ENCODE data around the gene ADARB2. TPM values are rescaled to one million over a fixed set of nuclear protein-coding genes. Genes with fewer than 3 reads are reported as not detected.

ADARB2 gene
- total RNA-seq, 2 experiments from 2014 or later: not detected

DNA sequence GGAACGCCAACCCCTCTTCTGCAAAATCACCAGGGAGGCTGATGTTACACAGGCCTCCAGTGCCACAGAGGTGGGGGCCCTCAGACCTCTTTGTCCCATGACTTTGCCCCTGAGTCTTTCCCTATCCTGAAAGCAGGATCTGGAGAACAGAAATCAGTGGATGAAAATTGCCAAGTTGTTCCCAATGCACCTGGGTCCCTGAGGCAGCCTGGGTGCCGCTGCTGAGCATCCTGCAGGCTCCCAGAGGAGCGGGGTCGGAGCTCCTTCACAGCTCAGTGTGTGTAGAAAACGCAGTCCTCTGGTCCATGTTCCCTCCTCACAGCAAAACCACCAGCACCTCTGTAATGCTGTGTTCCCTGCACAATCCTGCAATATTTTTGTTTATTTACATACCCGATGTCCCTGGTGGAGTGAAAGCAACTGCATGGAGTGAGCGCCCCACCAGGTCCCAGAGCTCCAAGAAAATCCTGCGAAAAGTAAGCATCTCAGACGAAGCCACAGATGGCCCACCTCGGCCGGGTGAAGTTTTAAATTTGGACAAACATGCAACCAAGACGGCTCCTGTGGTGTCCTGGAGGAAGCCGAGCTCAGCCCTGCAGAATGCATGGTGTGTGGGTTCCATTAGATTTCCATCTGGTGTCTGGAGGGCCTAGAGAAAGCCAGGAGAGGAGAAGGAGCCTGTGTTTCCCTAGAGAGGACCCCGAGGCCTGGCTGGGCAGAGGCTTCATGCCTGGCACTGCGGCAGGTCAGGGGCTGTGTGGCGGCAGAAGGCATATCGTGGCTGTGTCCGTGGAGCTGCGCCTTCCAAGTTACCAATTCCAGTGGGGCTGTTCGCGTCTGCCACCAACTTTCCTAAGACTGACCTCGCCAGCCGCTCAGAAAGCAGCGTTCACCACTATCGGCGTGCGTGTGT, 445.9 kb downstream of the ADARB2 start:
- Mint-ChIP-seq H3K4me1 (peaks cover 4% of the 10 kb centered on the region), H3K9me3 (no peaks in the 10 kb centered on the region), H3K36me3 (no peaks in the 10 kb centered on the region), H3K27me3 (peaks cover 16% of the 10 kb centered on the region), H3K4me3 (no peak overlapping the region), H3K27ac (no peak overlapping the region)
- no peak for DNase-seq

DNA sequence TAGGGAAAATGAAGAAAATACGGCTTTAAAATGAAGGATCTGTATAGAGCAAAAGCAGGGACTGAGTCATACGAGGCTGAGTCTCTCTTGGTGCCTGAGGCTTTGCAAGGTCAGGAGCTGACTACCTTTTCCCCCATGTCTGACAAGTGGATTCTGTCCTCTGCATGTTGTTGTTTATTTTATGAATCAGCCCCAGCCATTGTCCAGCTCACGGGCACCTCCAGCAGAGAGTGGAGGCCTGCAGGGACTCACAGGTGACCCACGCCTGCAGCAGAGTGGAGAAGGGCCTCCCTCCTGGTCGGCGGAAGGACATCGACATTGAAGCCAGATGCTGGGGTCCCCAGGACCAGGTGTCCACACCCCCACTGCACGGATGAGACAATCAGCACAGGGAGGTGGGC, 447.3 kb downstream of the ADARB2 start:
- Mint-ChIP-seq H3K27me3 (peaks cover 16% of the 10 kb centered on the region), H3K27ac (no peak overlapping the region)
- DNase-seq: no peak

DNA sequence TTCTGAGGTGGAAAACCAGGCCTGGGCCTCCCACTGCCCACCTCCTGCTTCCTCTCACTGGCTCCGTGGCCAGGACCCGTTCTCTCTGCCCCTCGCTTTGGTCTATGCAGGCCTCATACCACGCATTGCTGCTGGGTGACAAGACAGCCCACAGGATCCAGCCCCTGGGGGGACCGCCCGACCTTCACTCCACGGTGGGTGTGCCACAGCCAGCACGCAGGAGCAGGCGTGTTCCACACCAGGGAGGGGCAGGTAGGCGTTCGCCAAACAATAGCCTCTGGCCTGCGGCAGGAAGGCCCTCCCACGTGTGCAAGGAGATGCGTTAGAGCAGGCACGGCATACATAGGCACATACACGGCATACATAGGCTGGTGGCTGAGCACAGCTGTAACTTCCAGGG, 447.7 kb downstream of the ADARB2 start:
- H3K27me3 Mint-ChIP-seq: peaks cover 16% of the 10 kb centered on the region
- H3K4me1 Mint-ChIP-seq: peaks cover 4% of the 10 kb centered on the region
- no peak overlapping the region for H3K4me3 Mint-ChIP-seq
- no peaks in the 10 kb centered on the region for H3K9me3 Mint-ChIP-seq
- H3K36me3 Mint-ChIP-seq: no peaks in the 10 kb centered on the region
- DNase-seq: no peak
- H3K27ac Mint-ChIP-seq: no peak overlapping the region

More for the DNA sequence above, 447.3 kb downstream of the ADARB2 start:
- peaks cover 4% of the 10 kb centered on the region for H3K4me1 Mint-ChIP-seq
- no peaks in the 10 kb centered on the region for H3K36me3 Mint-ChIP-seq
- H3K9me3 Mint-ChIP-seq: no peaks in the 10 kb centered on the region
- no peak overlapping the region for H3K4me3 Mint-ChIP-seq

DNA sequence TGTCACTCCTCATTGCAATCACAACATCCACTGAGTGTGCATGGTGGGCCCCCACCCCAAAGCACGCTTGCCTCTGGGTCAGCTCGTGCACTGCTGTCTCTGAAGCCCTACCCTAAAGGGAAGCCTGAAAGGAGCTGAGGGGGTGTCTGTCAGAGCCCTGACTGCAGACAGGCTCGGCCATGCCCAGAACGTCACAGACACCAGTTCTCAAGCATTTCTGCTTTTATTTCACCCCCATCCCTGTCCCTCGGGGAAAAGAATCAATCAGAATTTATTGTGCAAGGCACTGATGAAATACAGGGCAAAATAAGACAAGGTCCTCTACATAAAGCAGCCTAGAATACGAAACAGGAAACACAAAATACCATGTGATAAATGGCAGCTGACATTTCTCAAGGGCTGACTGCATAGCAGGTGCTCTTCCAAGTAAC, 449.3 kb downstream of the ADARB2 start:
- H3K9me3 Mint-ChIP-seq: no peaks in the 10 kb centered on the region
- no peak for DNase-seq
- no peak overlapping the region for H3K27ac Mint-ChIP-seq
- H3K4me3 Mint-ChIP-seq: no peak overlapping the region
- peaks cover 4% of the 10 kb centered on the region for H3K4me1 Mint-ChIP-seq
- H3K36me3 Mint-ChIP-seq: no peaks in the 10 kb centered on the region
- H3K27me3 Mint-ChIP-seq: peaks cover 6% of the 10 kb centered on the region

DNA sequence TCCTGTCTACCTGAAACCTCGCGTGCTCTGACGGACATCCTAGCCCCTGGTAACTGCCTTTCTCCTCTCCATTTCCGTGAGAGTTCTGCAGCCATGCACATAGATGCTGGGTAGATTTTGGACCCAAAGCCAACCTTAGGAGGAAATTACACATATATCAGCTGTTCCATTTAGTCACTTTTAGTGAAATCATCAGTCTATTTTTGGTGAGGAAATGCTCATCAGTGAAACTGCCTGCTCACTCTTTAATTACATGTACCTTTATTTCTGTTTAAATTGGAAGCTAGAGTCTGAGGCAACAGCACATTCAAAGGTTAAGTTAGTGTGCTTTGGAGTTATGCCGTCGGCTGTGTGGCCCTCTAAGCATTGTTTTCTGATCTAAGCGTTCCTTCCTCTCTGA, 449.8 kb downstream of the ADARB2 start:
- Mint-ChIP-seq H3K9me3 (no peaks in the 10 kb centered on the region), H3K4me1 (peaks cover 4% of the 10 kb centered on the region), H3K4me3 (no peak overlapping the region), H3K36me3 (no peaks in the 10 kb centered on the region), H3K27me3 (peaks cover 3% of the 10 kb centered on the region), H3K27ac (no peak overlapping the region)
- no peak for DNase-seq

DNA sequence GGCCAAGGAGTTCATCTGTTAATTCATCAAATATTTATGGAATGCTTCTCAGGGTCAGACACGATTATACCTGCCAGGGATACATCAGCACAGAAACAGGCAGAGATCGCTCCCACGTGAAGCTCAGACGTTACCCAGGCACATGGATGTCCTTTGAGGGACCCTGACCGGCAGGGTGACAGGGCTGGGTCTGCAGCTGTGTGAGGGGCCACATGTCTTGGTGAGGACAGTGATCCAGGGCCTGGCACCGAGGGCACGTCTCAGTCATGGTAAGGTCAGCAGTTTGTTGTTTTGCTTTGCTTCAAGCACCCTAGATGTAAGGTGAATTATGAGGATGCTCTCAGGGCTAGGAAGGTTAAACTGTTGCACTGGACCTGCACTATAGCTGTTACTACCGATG, 453.2 kb downstream of the ADARB2 start:
- Mint-ChIP-seq H3K4me3 (no peak overlapping the region), H3K27ac (no peak overlapping the region), H3K9me3 (no peaks in the 10 kb centered on the region), H3K27me3 (no peaks in the 10 kb centered on the region), H3K36me3 (no peaks in the 10 kb centered on the region), H3K4me1 (peaks cover 4% of the 10 kb centered on the region)
- no peak for DNase-seq

DNA sequence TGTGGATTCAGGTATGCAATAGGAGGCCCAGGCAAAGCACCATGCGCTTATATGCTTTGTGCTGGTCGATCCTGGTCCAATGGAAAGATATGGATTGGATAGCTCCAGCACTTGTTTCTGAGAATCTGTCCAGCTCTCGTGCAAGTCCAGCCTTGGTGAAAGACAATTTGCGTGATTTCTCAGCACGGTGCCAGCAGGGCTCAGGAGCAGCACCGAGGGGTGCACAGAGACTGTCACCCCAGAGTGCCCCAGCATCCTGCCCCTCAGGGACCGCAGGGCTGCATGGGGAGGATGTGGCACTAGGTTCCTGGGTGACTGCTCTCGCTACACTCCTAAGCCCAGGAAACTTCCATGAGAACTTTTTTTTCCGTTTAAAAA, 455.9 kb downstream of the ADARB2 start:
- Mint-ChIP-seq H3K4me3 (no peak overlapping the region), H3K4me1 (no peaks in the 10 kb centered on the region), H3K27me3 (peaks cover 5% of the 10 kb centered on the region), H3K27ac (no peak overlapping the region), H3K9me3 (no peaks in the 10 kb centered on the region), H3K36me3 (no peaks in the 10 kb centered on the region)
- no peak for DNase-seq

DNA sequence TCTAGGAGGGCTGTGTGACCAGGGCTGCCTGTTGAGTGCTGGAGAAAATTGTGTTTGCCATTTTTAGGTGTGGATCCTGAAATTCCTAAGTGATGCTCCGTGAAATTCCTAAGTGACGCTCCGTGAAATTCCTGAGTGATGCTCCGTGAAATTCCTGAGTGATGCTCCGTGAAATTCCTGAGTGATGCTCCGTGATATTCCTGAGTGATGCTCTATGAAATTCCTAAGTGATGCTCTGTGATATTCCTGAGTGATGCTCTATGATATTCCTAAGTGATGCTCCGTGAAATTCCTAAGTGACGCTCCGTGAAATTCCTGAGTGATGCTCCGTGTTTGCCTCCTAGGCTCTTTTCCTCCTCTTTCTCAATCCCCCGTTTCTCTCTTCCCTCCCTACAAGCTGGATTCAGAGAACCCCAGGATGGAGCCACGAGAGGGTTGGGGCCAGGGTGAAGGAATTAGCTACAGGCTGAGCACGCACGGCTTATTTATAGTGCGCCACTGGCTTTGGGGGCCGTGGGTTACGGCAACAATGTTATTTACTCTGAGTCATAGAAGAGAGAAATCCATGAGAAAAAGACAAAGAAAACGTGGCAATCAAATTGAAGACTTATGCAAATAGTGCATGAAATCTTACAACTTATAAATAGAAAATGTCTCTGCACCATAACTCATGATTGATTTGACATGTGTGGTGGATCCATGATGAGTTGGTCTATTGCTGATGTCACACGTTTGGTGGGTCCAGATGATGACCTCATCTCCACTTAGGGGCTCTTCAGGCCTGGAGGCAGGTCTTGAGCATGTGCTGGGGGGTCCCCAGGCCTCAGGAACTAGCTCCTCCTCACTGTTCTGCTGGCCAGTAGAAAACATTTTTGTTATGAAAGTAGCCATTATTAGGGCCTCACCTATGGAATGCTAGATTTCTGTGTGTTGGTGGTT, 456.6 kb downstream of the ADARB2 start:
- H3K4me1 Mint-ChIP-seq: no peaks in the 10 kb centered on the region
- peaks cover 6% of the 10 kb centered on the region for H3K27me3 Mint-ChIP-seq
- no peaks in the 10 kb centered on the region for H3K9me3 Mint-ChIP-seq
- no peaks in the 10 kb centered on the region for H3K36me3 Mint-ChIP-seq
- H3K4me3 Mint-ChIP-seq: no peak overlapping the region
- no peak for DNase-seq
- H3K27ac Mint-ChIP-seq: no peak overlapping the region

DNA sequence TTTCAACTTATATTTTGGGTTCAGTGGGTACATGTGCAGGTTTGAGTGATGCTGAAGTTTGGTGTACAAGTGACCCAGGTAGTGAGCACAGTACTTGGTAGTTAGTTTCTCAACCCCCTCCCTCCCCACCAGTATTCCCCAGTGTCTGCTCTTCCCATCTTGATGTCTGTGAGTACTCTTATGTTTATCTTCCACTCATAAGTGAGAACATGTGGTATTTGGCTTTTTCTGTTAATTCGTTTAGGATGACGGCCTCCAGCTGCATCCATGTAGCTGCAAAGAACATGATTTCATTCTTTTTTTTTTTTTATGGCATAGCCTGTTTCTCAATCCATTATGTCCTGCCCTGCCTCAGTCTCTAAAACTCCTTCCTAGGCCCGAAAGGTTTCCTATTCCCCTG, 459.0 kb downstream of the ADARB2 start:
- Mint-ChIP-seq H3K36me3 (no peaks in the 10 kb centered on the region), H3K4me3 (no peak overlapping the region), H3K27ac (no peak overlapping the region), H3K27me3 (peaks cover 6% of the 10 kb centered on the region), H3K9me3 (no peaks in the 10 kb centered on the region), H3K4me1 (no peaks in the 10 kb centered on the region)
- no peak for DNase-seq

DNA sequence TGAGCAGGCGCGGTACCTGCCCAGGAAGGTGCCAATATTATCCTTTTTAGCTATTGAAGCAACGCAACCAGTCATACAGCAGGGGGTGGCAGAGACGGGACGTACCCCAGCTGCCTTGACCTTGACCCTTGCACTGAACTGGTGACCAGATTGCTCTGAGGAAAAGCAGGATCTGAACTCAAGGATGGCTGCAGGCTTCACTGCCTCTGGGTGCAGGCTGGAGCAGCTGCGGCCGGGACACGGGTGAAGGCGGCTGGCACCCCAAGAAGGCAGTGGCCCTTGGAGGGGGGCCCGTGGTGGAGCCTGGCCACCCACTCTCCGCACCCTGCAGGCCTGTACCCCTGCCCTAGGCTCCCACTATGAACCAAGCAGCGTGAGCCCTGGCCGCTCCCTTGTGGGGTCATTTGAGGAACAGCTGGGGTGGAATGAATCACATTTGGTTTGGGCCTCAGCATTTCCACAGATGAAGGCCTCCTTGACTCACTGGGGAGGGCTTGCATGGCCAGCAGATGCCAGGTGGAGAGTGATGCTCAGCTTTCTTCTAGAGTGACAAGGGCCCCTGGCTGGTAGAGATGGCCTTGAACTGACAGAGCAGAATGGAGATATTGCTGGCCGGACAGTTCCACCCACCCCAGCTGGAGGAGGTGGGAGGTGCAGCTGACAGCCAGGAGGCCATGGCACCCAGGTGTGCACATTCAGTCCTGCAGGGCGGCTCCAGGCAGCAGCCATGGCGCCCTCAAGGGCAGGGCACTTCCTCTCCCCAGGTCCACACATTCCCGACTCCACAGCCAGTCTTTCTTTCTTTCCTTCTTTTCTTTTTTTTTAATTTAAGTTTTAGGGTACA, 462.4 kb downstream of the ADARB2 start:
- Mint-ChIP-seq H3K27ac (no peak overlapping the region), H3K9me3 (no peaks in the 10 kb centered on the region), H3K27me3 (peaks cover 6% of the 10 kb centered on the region), H3K4me1 (no peaks in the 10 kb centered on the region), H3K36me3 (no peaks in the 10 kb centered on the region), H3K4me3 (no peak overlapping the region)
- no peak for DNase-seq

DNA sequence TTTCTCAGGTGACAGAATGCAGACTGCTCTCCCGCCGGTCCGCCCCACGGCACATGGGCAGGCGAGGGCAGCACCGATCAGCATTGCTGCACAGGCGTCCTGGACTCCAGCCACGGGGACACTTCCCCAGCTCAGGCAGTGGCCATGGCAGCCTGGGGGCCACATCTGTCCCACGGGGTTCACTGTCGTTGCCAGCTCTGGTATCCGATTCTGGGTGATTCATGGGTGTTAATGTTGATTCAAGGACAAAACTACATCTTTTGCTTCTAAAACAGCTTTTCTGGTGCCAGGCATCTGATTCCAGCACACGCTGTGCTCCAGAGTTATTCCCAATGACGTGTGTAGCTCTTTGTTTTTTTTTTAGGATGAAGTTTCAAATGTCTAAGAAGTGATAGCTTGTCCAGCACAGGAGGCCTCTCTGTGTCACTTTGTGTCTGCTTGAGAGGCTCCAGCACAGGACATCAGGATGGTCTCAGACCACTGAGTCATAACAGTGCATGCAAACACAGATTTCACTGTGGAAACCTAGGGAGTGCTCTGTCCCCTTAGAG, 463.1 kb downstream of the ADARB2 start:
- H3K27ac Mint-ChIP-seq: no peak overlapping the region
- no peak for DNase-seq
- H3K4me3 Mint-ChIP-seq: no peak overlapping the region
- no peaks in the 10 kb centered on the region for H3K4me1 Mint-ChIP-seq
- peaks cover 6% of the 10 kb centered on the region for H3K27me3 Mint-ChIP-seq
- H3K9me3 Mint-ChIP-seq: no peaks in the 10 kb centered on the region
- H3K36me3 Mint-ChIP-seq: no peaks in the 10 kb centered on the region

DNA sequence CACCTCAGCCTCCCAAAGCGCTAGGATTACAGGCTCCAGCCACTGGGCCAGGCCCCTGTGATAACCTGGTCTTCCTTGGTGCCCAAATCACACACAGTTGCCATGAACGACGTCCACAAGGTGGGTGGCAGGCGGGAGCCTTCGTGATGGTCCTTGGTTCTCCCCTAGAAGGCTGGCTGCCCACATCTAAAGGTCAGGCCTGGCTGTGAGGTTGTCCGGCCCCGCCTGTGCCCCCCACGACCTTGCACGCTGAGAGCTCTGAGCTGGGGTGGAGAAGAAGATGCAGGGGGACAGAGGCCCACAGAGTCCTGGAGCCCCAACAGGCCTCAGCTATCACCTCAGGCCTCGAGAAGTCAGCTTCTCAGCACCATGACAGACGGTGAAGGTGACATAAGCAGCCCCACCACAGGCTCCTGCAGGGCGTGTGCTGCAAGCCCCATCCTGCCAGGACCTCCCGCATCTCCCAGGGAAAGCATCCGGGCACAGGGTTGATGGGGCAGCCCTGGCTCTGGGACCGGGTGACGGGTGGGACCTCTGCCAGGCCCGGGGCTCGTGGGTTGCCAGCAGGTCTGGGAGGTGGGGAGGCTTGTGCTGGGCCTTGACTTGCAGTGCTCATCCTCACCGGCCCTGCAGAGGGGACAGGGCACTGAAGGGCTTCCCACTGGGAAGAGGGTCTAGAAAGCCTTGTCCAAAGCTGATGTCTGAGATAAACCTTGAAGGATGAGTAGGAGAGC, 463.8 kb downstream of the ADARB2 start:
- Mint-ChIP-seq H3K27ac (no peak overlapping the region), H3K4me1 (no peaks in the 10 kb centered on the region)
- DNase-seq: no peak

DNA sequence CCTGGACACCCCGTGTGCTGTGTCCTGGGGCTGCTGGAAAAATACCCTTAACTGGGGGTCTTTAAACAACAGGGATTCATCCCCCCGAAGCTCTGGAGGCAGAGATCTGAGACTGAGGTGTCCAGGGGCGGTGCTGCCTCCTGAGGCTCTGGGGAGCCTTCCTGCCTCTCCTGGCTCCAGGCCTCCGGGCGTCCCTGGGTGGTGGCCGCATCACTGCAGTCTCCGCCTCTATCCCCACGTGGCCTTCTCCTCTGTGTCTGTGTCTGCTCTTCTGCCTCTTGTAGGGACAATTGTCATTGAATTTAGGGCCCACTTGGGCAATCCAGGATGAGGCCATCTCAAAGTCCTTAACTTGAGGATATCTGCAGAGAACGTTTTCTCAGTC, 464.6 kb downstream of the ADARB2 start:
- H3K4me1 Mint-ChIP-seq: no peaks in the 10 kb centered on the region
- H3K4me3 Mint-ChIP-seq: no peak overlapping the region
- no peaks in the 10 kb centered on the region for H3K36me3 Mint-ChIP-seq
- peaks cover 6% of the 10 kb centered on the region for H3K27me3 Mint-ChIP-seq
- no peak for DNase-seq
- H3K27ac Mint-ChIP-seq: no peak overlapping the region
- H3K9me3 Mint-ChIP-seq: no peaks in the 10 kb centered on the region

More for the DNA sequence above, 463.8 kb downstream of the ADARB2 start:
- peaks cover 6% of the 10 kb centered on the region for H3K27me3 Mint-ChIP-seq
- H3K36me3 Mint-ChIP-seq: no peaks in the 10 kb centered on the region
- no peaks in the 10 kb centered on the region for H3K9me3 Mint-ChIP-seq
- H3K4me3 Mint-ChIP-seq: no peak overlapping the region
